HPDE6-E6E7 (cell line): ENCODE results near the gene FAM184A.
"Not testable (repeated sequence)": the region's sequence is repeated elsewhere in the genome, so short reads cannot be mapped to it uniquely, and the experiment has no call there.

Source experiments
- DNase-seq: peaks from one replicate; pipeline ENCODE4 v3.0.0; 2011; ENCODE audit warnings: missing footprints; ENCODE audit errors: extremely low spot score

Gene FAM184A

GRCh38 chr6:119020597-119021561 lies 57.6 kb downstream of the FAM184A start:
- no peak for DNase-seq

- DNase-seq: not testable (repeated sequence)
Measured at GRCh38 chr6:119015165-119015564, 63.3 kb downstream of the FAM184A start.

- no peak for DNase-seq
Measured at GRCh38 chr6:119012521-119012920, 65.9 kb downstream of the FAM184A start.

GRCh38 chr6:119009266-119009665 lies 69.2 kb downstream of the FAM184A start:
- DNase-seq: not testable (repeated sequence)

- no peak for DNase-seq
Measured at GRCh38 chr6:119006974-119007373, 71.5 kb downstream of the FAM184A start.

GRCh38 chr6:119002069-119002468 lies 76.4 kb downstream of the FAM184A start:
- DNase-seq: no peak

GRCh38 chr6:118999494-119000040 lies 78.9 kb downstream of the FAM184A start:
- no peak for DNase-seq

- DNase-seq: not testable (repeated sequence)
Measured at GRCh38 chr6:118997426-118997825, 81.0 kb downstream of the FAM184A start.

GRCh38 chr6:118996289-118996820 lies 82.1 kb downstream of the FAM184A start:
- DNase-seq: no peak

GRCh38 chr6:118993803-118994251 lies 84.6 kb downstream of the FAM184A start:
- DNase-seq: no peak

- no peak for DNase-seq
Measured at GRCh38 chr6:118993358-118993757, 85.1 kb downstream of the FAM184A start.

- DNase-seq: no peak
Measured at GRCh38 chr6:118992186-118992795, 86.2 kb downstream of the FAM184A start.

GRCh38 chr6:118986312-118986711 lies 92.2 kb downstream of the FAM184A start:
- DNase-seq: no peak

- no peak for DNase-seq
Measured at GRCh38 chr6:118985123-118985830, 93.2 kb downstream of the FAM184A start.

GRCh38 chr6:118984342-118984741 lies 94.1 kb downstream of the FAM184A start:
- no peak for DNase-seq

- no peak for DNase-seq
Measured at GRCh38 chr6:118982575-118982911, 95.9 kb downstream of the FAM184A start.

- DNase-seq: no peak
Measured at GRCh38 chr6:118981884-118982574, 96.4 kb downstream of the FAM184A start.

GRCh38 chr6:118980063-118980462 lies 98.4 kb downstream of the FAM184A start:
- DNase-seq: no peak

GRCh38 chr6:118974790-118975189 lies 103.7 kb downstream of the FAM184A start:
- no peak for DNase-seq

GRCh38 chr6:118971682-118972081 lies 106.8 kb downstream of the FAM184A start:
- no peak for DNase-seq

- no peak for DNase-seq
Measured at GRCh38 chr6:118970866-118971265, 107.6 kb downstream of the FAM184A start.
